Activated CD4-positive, alpha-beta T cell treated with anti-CD3 and anti-CD28 coated beads for 24 hours (primary cell): ENCODE measurements around the gene PDE11A.

ENCODE experiments used
- DNase-seq, 2 donors: peaks; one replicate each; pipeline ENCODE4 v3.0.0-alpha.2; 2020; ENCODE audit warnings: low read depth in 2 of 2

The PDE11A gene

GRCh38 chr2:177923323-177923722, 149.3 kb downstream of the PDE11A start:
- DNase-seq: no peak

GRCh38 chr2:177921726-177922125, 150.9 kb downstream of the PDE11A start:
- DNase-seq: no peak

- no peak for DNase-seq
These were observed 155.4 kb downstream of the PDE11A start for GRCh38 chr2:177917169-177917568.

GRCh38 chr2:177916342-177916741, 156.2 kb downstream of the PDE11A start:
- no peak for DNase-seq

GRCh38 chr2:177914247-177914646, 158.3 kb downstream of the PDE11A start:
- no peak for DNase-seq

GRCh38 chr2:177909962-177910361, 162.6 kb downstream of the PDE11A start:
- no peak for DNase-seq

- DNase-seq: no peak
These were observed 163.8 kb downstream of the PDE11A start for GRCh38 chr2:177908824-177909223.

- no peak for DNase-seq
These were observed 164.4 kb downstream of the PDE11A start for GRCh38 chr2:177908182-177908581.

- peak; percentile 48 to 54 for DNase-seq
These were observed 166.4 kb downstream of the PDE11A start for GRCh38 chr2:177906041-177906718.

- no peak for DNase-seq
These were observed 166.9 kb downstream of the PDE11A start for GRCh38 chr2:177905640-177906039.

GRCh38 chr2:177902395-177903163, 170.0 kb downstream of the PDE11A start:
- no peak for DNase-seq

GRCh38 chr2:177900082-177900481, 172.5 kb downstream of the PDE11A start:
- DNase-seq: no peak

- DNase-seq: no peak
These were observed 175.3 kb downstream of the PDE11A start for GRCh38 chr2:177897278-177897677.

GRCh38 chr2:177896587-177896986, 176.0 kb downstream of the PDE11A start:
- no peak for DNase-seq

GRCh38 chr2:177894546-177894945, 178.0 kb downstream of the PDE11A start:
- DNase-seq: no peak

GRCh38 chr2:177893880-177894279, 178.7 kb downstream of the PDE11A start:
- no peak for DNase-seq

- DNase-seq: no peak
These were observed 181.0 kb downstream of the PDE11A start for GRCh38 chr2:177891533-177891932.

GRCh38 chr2:177889818-177890460, 182.6 kb downstream of the PDE11A start:
- DNase-seq: no peak

- no peak for DNase-seq
These were observed 184.0 kb downstream of the PDE11A start for GRCh38 chr2:177888581-177888980.

- no peak for DNase-seq
These were observed 184.9 kb downstream of the PDE11A start for GRCh38 chr2:177887722-177888121.

GRCh38 chr2:177886824-177887223, 185.8 kb downstream of the PDE11A start:
- no peak for DNase-seq

GRCh38 chr2:177885828-177886466, 186.6 kb downstream of the PDE11A start:
- no peak for DNase-seq
